GM12892 (cell line): Measurements from ENCODE around the gene C17orf75.

ENCODE experiments used
- DNase-seq: peaks from one replicate; pipeline ENCODE4 v3.0.0; 2011; ENCODE audit not compliant: insufficient read length
- FAIRE-seq: peaks from 2 replicates; lab custom pipeline; 2011; peaks lifted over from hg19 to GRCh38; lab: Jason Lieb, UNC
- POLR2A ChIP-seq: IDR thresholded peaks from 2 replicates; pipeline ENCODE4 v1.6.1; 2011; ENCODE audit warnings: low read depth, low read length, control low read depth
- POLR2AphosphoS5 ChIP-seq: IDR thresholded peaks from 2 replicates; pipeline ENCODE4 v1.6.1; 2011; ENCODE audit warnings: low read depth, low read length, control low read depth
- TAF1 ChIP-seq: IDR thresholded peaks from 2 replicates; pipeline ENCODE4 v1.6.1; 2011; ENCODE audit warnings: low read depth, mild to moderate bottlenecking, control low read depth, low read length, borderline replicate concordance

Gene C17orf75

GRCh38 chr17:32285746-32286517 lies 56.0 kb downstream of the C17orf75 start:
- TF ChIP-seq POLR2AphosphoS5 = no peak
- DNase-seq (no peak), FAIRE-seq (no peak)

GRCh38 chr17:32285306-32285705 lies 56.7 kb downstream of the C17orf75 start:
- DNase-seq = no peak
- no peak for FAIRE-seq
- no peak for TF ChIP-seq POLR2AphosphoS5
- no peak for TF ChIP-seq TAF1
- no peak for TF ChIP-seq POLR2A

- DNase-seq (peak; percentile 40), FAIRE-seq (no peak)
- TF ChIP-seq POLR2AphosphoS5 = no peak
- TF ChIP-seq TAF1 = no peak
- TF ChIP-seq POLR2A = no peak
Observed at GRCh38 chr17:32283745-32284201, 58.2 kb downstream of the C17orf75 start.

- DNase-seq (no peak), FAIRE-seq (no peak)
- no peak for TF ChIP-seq TAF1
- no peak for TF ChIP-seq POLR2AphosphoS5
- no peak for TF ChIP-seq POLR2A
Observed at GRCh38 chr17:32281011-32281451, 60.9 kb downstream of the C17orf75 start.

- DNase-seq = no peak
- FAIRE-seq = no peak
- TF ChIP-seq TAF1 = no peak
- no peak for TF ChIP-seq POLR2A
- TF ChIP-seq POLR2AphosphoS5 = no peak
Observed at GRCh38 chr17:32279891-32280716, 61.9 kb downstream of the C17orf75 start.

GRCh38 chr17:32278815-32279214 lies 63.2 kb downstream of the C17orf75 start:
- DNase-seq = no peak
- TF ChIP-seq TAF1 (no peak), POLR2AphosphoS5 (no peak), POLR2A (no peak)
- no peak for FAIRE-seq
